ENCODE results near the gene BTBD9. TPM values are rescaled to one million over a fixed set of nuclear protein-coding genes. Genes with fewer than 3 reads are reported as not detected.

Gene BTBD9
- total RNA-seq, 4 donors from 2014 or later = 15.4 to 50.0 (median 21.9) TPM

GRCh38 chr6:38234141-38234540, 405.6 kb downstream of the BTBD9 start:
- WGBS = 86% methylated on average over 2 of the region's 2 CpGs
- Histone ChIP-seq H3K27ac (no peak overlapping the region), H3K9me3 (no peaks in the 10 kb centered on the region), H3K36me3 (no peaks in the 10 kb centered on the region), H3K4me3 (no peak overlapping the region), H3K27me3 (no peaks in the 10 kb centered on the region), H3K4me1 (no peaks in the 10 kb centered on the region)
- no peak for DNase-seq (ENCODE audit: low spot score in 2 of 2)
- TF ChIP-seq POLR2A (IDR thresholded peaks at IDR 0.05) (no peak), POLR2AphosphoS5 (IDR thresholded peaks at IDR 0.05) (no peak), EP300 (IDR thresholded peaks at IDR 0.05) (no peak), CTCF (IDR thresholded peaks at IDR 0.05) (no peak)

GRCh38 chr6:38233161-38233791, 406.5 kb downstream of the BTBD9 start:
- TF ChIP-seq CTCF (IDR thresholded peaks at IDR 0.05) (no peak), EP300 (IDR thresholded peaks at IDR 0.05) (no peak), POLR2A (IDR thresholded peaks at IDR 0.05) (no peak), POLR2AphosphoS5 (IDR thresholded peaks at IDR 0.05) (no peak)
- Histone ChIP-seq H3K9me3 (no peaks in the 10 kb centered on the region), H3K27ac (no peak overlapping the region), H3K27me3 (no peaks in the 10 kb centered on the region), H3K36me3 (no peaks in the 10 kb centered on the region), H3K4me3 (no peak overlapping the region), H3K4me1 (no peaks in the 10 kb centered on the region)
- no peak for DNase-seq (ENCODE audit: low spot score in 2 of 2)
- 91% methylated on average over 5 of the region's 5 CpGs for WGBS

GRCh38 chr6:38225766-38226165, 414.0 kb downstream of the BTBD9 start:
- Histone ChIP-seq H3K4me3 (no peak overlapping the region), H3K4me1 (no peaks in the 10 kb centered on the region), H3K27me3 (no peaks in the 10 kb centered on the region), H3K9me3 (no peaks in the 10 kb centered on the region), H3K27ac (no peak overlapping the region), H3K36me3 (no peaks in the 10 kb centered on the region)
- no peak for DNase-seq (ENCODE audit: low spot score in 2 of 2)
- WGBS = 68% methylated on average over 2 of the region's 2 CpGs
- TF ChIP-seq POLR2A (IDR thresholded peaks at IDR 0.05) (no peak), EP300 (IDR thresholded peaks at IDR 0.05) (no peak), POLR2AphosphoS5 (IDR thresholded peaks at IDR 0.05) (no peak), CTCF (IDR thresholded peaks at IDR 0.05) (no peak)

- H3K27ac ChIP-seq = no peak overlapping the region
- DNase-seq (ENCODE audit: low spot score in 2 of 2) = no peak
- no peaks in the 10 kb centered on the region for H3K9me3 ChIP-seq
- over 99% methylated on average over 4 of the region's 4 CpGs for WGBS
- no peak overlapping the region for H3K4me3 ChIP-seq
- H3K4me1 ChIP-seq = peaks cover 10% of the 10 kb centered on the region
- H3K27me3 ChIP-seq = no peaks in the 10 kb centered on the region
- H3K36me3 ChIP-seq = no peaks in the 10 kb centered on the region
- TF ChIP-seq CTCF (IDR thresholded peaks at IDR 0.05) (no peak), EP300 (IDR thresholded peaks at IDR 0.05) (no peak), POLR2A (IDR thresholded peaks at IDR 0.05) (no peak), POLR2AphosphoS5 (IDR thresholded peaks at IDR 0.05) (no peak)
These were observed 418.5 kb downstream of the BTBD9 start for GRCh38 chr6:38221251-38221650.

GRCh38 chr6:38220069-38220723, 419.5 kb downstream of the BTBD9 start:
- peaks cover 10% of the 10 kb centered on the region for H3K4me1 ChIP-seq
- no peaks in the 10 kb centered on the region for H3K36me3 ChIP-seq
- H3K9me3 ChIP-seq = no peaks in the 10 kb centered on the region
- WGBS = 75% methylated on average over 4 of the region's 4 CpGs
- TF ChIP-seq POLR2A (IDR thresholded peaks at IDR 0.05) = no peak
- TF ChIP-seq CTCF (IDR thresholded peaks at IDR 0.05) = no peak
- TF ChIP-seq EP300 (IDR thresholded peaks at IDR 0.05) = no peak
- TF ChIP-seq POLR2AphosphoS5 (IDR thresholded peaks at IDR 0.05) = no peak
- no peaks in the 10 kb centered on the region for H3K27me3 ChIP-seq
- H3K27ac ChIP-seq = no peak overlapping the region
- DNase-seq (ENCODE audit: low spot score in 2 of 2) = no peak
- H3K4me3 ChIP-seq = no peak overlapping the region
